Activated CD8-positive, alpha-beta memory T cell treated with anti-CD3 and anti-CD28 coated beads, Interleukin-2, amount 50 U/mL, for 24 hours (primary cell): Measurements from ENCODE around the gene SLC5A12.
"Not testable (repeated sequence)": the region's sequence is repeated elsewhere in the genome, so short reads cannot be mapped to it uniquely, and the experiment has no call there.

ENCODE experiments used
- DNase-seq: peaks from one replicate; pipeline ENCODE4 v3.0.0-alpha.2; 2020; ENCODE audit errors: extremely low read depth

The SLC5A12 gene

GRCh38 chr11:26651916-26652315 is 69.9 kb downstream of the SLC5A12 start:
- DNase-seq = no peak

- DNase-seq = no peak
Measured at GRCh38 chr11:26649884-26650283, 72.0 kb downstream of the SLC5A12 start.

- DNase-seq = not testable (repeated sequence)
Measured at GRCh38 chr11:26643314-26643713, 78.5 kb downstream of the SLC5A12 start.

- DNase-seq = no peak
Measured at GRCh38 chr11:26632691-26633159, 89.1 kb downstream of the SLC5A12 start.

- no peak for DNase-seq
Measured at GRCh38 chr11:26626346-26626745, 95.5 kb downstream of the SLC5A12 start.

GRCh38 chr11:26623076-26623659 is 98.7 kb downstream of the SLC5A12 start:
- DNase-seq = no peak

GRCh38 chr11:26622181-26622580 is 99.7 kb downstream of the SLC5A12 start:
- no peak for DNase-seq

- no peak for DNase-seq
Measured at GRCh38 chr11:26621132-26621531, 100.7 kb downstream of the SLC5A12 start.

GRCh38 chr11:26620282-26621045 is 101.4 kb downstream of the SLC5A12 start:
- no peak for DNase-seq

GRCh38 chr11:26618441-26618840 is 103.4 kb downstream of the SLC5A12 start:
- no peak for DNase-seq
